H1 (cell line): ENCODE results near the gene DICER1. TPM values are rescaled to one million over a fixed set of nuclear protein-coding genes. Genes with fewer than 3 reads are reported as not detected.

ENCODE experiments used
- CTCF ChIA-PET: fragments of 300-600 bp; sonication (Branson Sonifier 250); formaldehyde crosslinking; loops from one replicate; lab custom pipeline; 2021; ENCODE audit not compliant: partially characterized antibody; lab: Charles Lee
- POLR2A ChIA-PET: fragments of 300-600 bp; sonication (Branson Sonifier 250); formaldehyde crosslinking; loops from one replicate; lab custom pipeline; 2021; ENCODE audit warnings: inconsistent platforms; ENCODE audit not compliant: partially characterized antibody; lab: Charles Lee
- DNase-seq, 2 experiments: peaks; one replicate each; pipeline versions ENCODE4 v3.0.0 to v3.0.0-alpha.2; 2010 to 2022; ENCODE audit warnings: low spot score in 2 of 2, low read depth in 1 of 2, mixed read lengths in 1 of 2
- FAIRE-seq: peaks from 2 replicates; lab custom pipeline; 2011; peaks lifted over from hg19 to GRCh38; lab: Jason Lieb, UNC
- H2AFZ ChIP-seq: 2 replicates; pipeline ENCODE4 v1.8.1; 2012; ENCODE audit warnings: low read length, inconsistent platforms
- H2AK5ac ChIP-seq: 2 replicates; pipeline ENCODE4 v1.6.1; 2013; ENCODE audit warnings: low read depth, low read length
- H2BK120ac ChIP-seq: replicated peaks from 2 replicates; pipeline ENCODE3; 2013; ENCODE audit warnings: low read depth, low read length, inconsistent platforms
- H2BK12ac ChIP-seq: 2 replicates; pipeline ENCODE4 v1.6.1; 2013; ENCODE audit warnings: low read depth, low read length
- H2BK15ac ChIP-seq: 2 replicates; pipeline ENCODE4 v1.6.1; 2013; ENCODE audit warnings: low read length
- H2BK20ac ChIP-seq: 2 replicates; pipeline ENCODE4 v1.6.1; 2013; ENCODE audit warnings: low read length
- H2BK5ac ChIP-seq: 2 replicates; pipeline ENCODE4 v1.6.1; 2013; ENCODE audit warnings: low read depth, low read length
- H3K14ac ChIP-seq: 2 replicates; pipeline ENCODE4 v1.6.1; 2013; ENCODE audit warnings: inconsistent platforms; ENCODE audit not compliant: insufficient read length
- H3K18ac ChIP-seq: 2 replicates; pipeline ENCODE4 v1.6.1; 2013; ENCODE audit warnings: low read length; ENCODE audit errors: extremely low read depth
- H3K23ac ChIP-seq: 2 replicates; pipeline ENCODE4 v1.6.1; 2013; ENCODE audit warnings: inconsistent platforms; ENCODE audit not compliant: insufficient read length
- H3K23me2 ChIP-seq: 2 replicates; pipeline ENCODE4 v1.6.1; 2013; ENCODE audit warnings: low read depth, low read length
- H3K27ac ChIP-seq: 2 replicates; pipeline ENCODE4 v1.6.1; 2011; ENCODE audit warnings: low read depth, low read length, inconsistent platforms
- H3K27me3 ChIP-seq, 4 experiments: replicated peaks in 1 of 4; 1 replicate in 1 of 4; 2 replicates in 3 of 4; pipeline versions ENCODE4 v1.6.1 to v1.8.1; 2011 to 2013; ENCODE audit warnings: low read length in 3 of 4, mild to moderate bottlenecking in 3 of 4, inconsistent platforms in 2 of 4, mixed read lengths in 2 of 4, moderate library complexity in 1 of 4; ENCODE audit not compliant: control insufficient read depth in 3 of 4, insufficient read depth in 3 of 4; ENCODE audit errors: extremely low read depth in 1 of 4
- H3K36me3 ChIP-seq, 4 experiments: 2 replicates each; pipeline versions ENCODE4 v1.6.1 to v1.8.1; 2011 to 2013; ENCODE audit warnings: mild to moderate bottlenecking in 4 of 4, low read length in 3 of 4, moderate library complexity in 2 of 4, control low read depth in 1 of 4, inconsistent platforms in 1 of 4; ENCODE audit not compliant: insufficient read depth in 4 of 4, control insufficient read depth in 2 of 4
- H3K4ac ChIP-seq: replicated peaks from 2 replicates; pipeline ENCODE3; 2013; ENCODE audit warnings: low read length, low read depth, mixed read lengths, inconsistent platforms; ENCODE audit not compliant: insufficient read length
- H3K4me1 ChIP-seq, 4 experiments: replicated peaks in 1 of 4; 1 replicate in 1 of 4; 2 replicates in 3 of 4; pipeline versions ENCODE4 v1.6.1 to v1.8.1; 2011 to 2013; ENCODE audit warnings: low read length in 3 of 4, inconsistent platforms in 2 of 4, mixed read lengths in 1 of 4; ENCODE audit not compliant: insufficient read depth in 4 of 4, control insufficient read depth in 3 of 4
- H3K4me2 ChIP-seq, 2 experiments: 2 replicates each; pipeline versions ENCODE4 v1.6.1 to v1.8.1; 2011 to 2013; ENCODE audit warnings: low read depth in 2 of 2, low read length in 2 of 2, control low read depth in 1 of 2, inconsistent platforms in 1 of 2, mild to moderate bottlenecking in 1 of 2; ENCODE audit not compliant: insufficient read depth in 1 of 2
- H3K4me3 ChIP-seq, 4 experiments: fragments of 200-600, 300-600 bp in 1 of 4; sonication (generic), shearing (Covaris generic), sonication (Bioruptor Twin) in 1 of 4; 2 replicates each; pipeline versions ENCODE4 v1.5.1 to v1.8.1; 2011 to 2016; ENCODE audit warnings: low read length in 4 of 4, low read depth in 3 of 4, control low read depth in 2 of 4, inconsistent platforms in 2 of 4, mild to moderate bottlenecking in 2 of 4, mixed read lengths in 1 of 4, moderate library complexity in 1 of 4; ENCODE audit not compliant: insufficient read depth in 2 of 4; ENCODE audit errors: extremely low read depth in 1 of 4
- H3K56ac ChIP-seq: replicated peaks from 2 replicates; pipeline ENCODE3; 2013; ENCODE audit warnings: low read depth, mild to moderate bottlenecking, mixed read lengths, low read length, inconsistent platforms; ENCODE audit not compliant: insufficient read length
- H3K79me1 ChIP-seq: 2 replicates; pipeline ENCODE4 v1.6.1; 2013; ENCODE audit warnings: low read depth, low read length, control low read depth
- H3K79me2 ChIP-seq, 2 experiments: 2 replicates each; pipeline versions ENCODE4 v1.6.1 to v1.8.1; 2012 to 2013; ENCODE audit warnings: low read length in 2 of 2, mild to moderate bottlenecking in 2 of 2, inconsistent platforms in 1 of 2; ENCODE audit not compliant: insufficient read depth in 2 of 2, control insufficient read depth in 1 of 2
- H3K9ac ChIP-seq, 4 experiments: replicated peaks in 1 of 4; 1 replicate in 1 of 4; 2 replicates in 3 of 4; pipeline versions ENCODE4 v1.6.1 to v1.8.1; 2011 to 2013; ENCODE audit warnings: low read depth in 3 of 4, low read length in 3 of 4, control low read depth in 2 of 4, mild to moderate bottlenecking in 2 of 4, moderate library complexity in 2 of 4, inconsistent platforms in 1 of 4; ENCODE audit errors: extremely low read depth in 1 of 4
- H3K9me3 ChIP-seq, 2 experiments: 2 replicates each; pipeline versions ENCODE4 v1.6.1 to v1.8.1; 2012 to 2013; ENCODE audit warnings: mild to moderate bottlenecking in 2 of 2, moderate library complexity in 2 of 2, control low read depth in 1 of 2, inconsistent platforms in 1 of 2, low read depth in 1 of 2, low read length in 1 of 2, mixed read lengths in 1 of 2; ENCODE audit not compliant: insufficient read depth in 2 of 2
- H4K20me1 ChIP-seq, 2 experiments: replicated peaks in 1 of 2; 2 replicates each; pipeline versions ENCODE3 to v1.8.1; 2011 to 2013; ENCODE audit warnings: inconsistent platforms in 2 of 2, low read length in 2 of 2, mild to moderate bottlenecking in 1 of 2; ENCODE audit not compliant: insufficient read depth in 2 of 2, control insufficient read depth in 1 of 2
- H4K5ac ChIP-seq: 2 replicates; pipeline ENCODE4 v1.6.1; 2013; ENCODE audit warnings: low read length, low read depth, mixed read lengths, inconsistent platforms; ENCODE audit not compliant: insufficient read length
- H4K8ac ChIP-seq: 2 replicates; pipeline ENCODE4 v1.8.0; 2013; ENCODE audit warnings: mild to moderate bottlenecking, moderate library complexity, low read length, inconsistent platforms; ENCODE audit not compliant: insufficient read depth; ENCODE audit errors: extremely low read depth
- H4K91ac ChIP-seq: replicated peaks from 2 replicates; pipeline ENCODE3; 2013; ENCODE audit warnings: low read length, mixed read lengths, inconsistent platforms; ENCODE audit not compliant: insufficient read length
- EP300 ChIP-seq, 2 experiments: IDR thresholded peaks; 1 replicate in 1 of 2; 2 replicates in 1 of 2; pipeline ENCODE4 v1.6.1; 2011 to 2012; ENCODE audit warnings: low read depth in 2 of 2, low read length in 2 of 2, mild to moderate bottlenecking in 2 of 2, borderline replicate concordance in 1 of 2, inconsistent platforms in 1 of 2, moderate library complexity in 1 of 2
- FOSL1 ChIP-seq: IDR thresholded peaks from 2 replicates; pipeline ENCODE4 v1.6.1; 2011; ENCODE audit warnings: mild to moderate bottlenecking, low read depth, low read length, moderate library complexity; ENCODE audit not compliant: insufficient read depth
- MAFK ChIP-seq: IDR thresholded peaks from 2 replicates; pipeline ENCODE4 v1.6.1; 2012; ENCODE audit warnings: low read depth, mild to moderate bottlenecking, improper control_type of control experiment, low read length
- RAD21 ChIP-seq, 2 experiments: IDR thresholded peaks in 1 of 2; conservative IDR thresholded peaks in 1 of 2; 2 replicates each; pipeline ENCODE4 v1.6.1; 2011; ENCODE audit warnings: low read depth in 2 of 2, low read length in 2 of 2, improper control_type of control experiment in 1 of 2, inconsistent platforms in 1 of 2, mild to moderate bottlenecking in 1 of 2, moderate library complexity in 1 of 2
- WGBS, 2 experiments: shearing (Covaris generic) in 1 of 2; methylation state at CpG; one replicate each; pipeline versions ENCODE4 v1.1.6 to v1.1.7; 2013 to 2015; ENCODE audit warnings: low lambda C conversion rate in 2 of 2, mixed read lengths in 2 of 2, inconsistent platforms in 1 of 2, low coverage in 1 of 2, missing lambda C conversion rate in 1 of 2; ENCODE audit not compliant: insufficient replicate concordance in 2 of 2, insufficient coverage in 1 of 2, insufficient read length in 1 of 2; ENCODE audit errors: extremely low coverage in 1 of 2, missing lambda C conversion rate in 1 of 2; 5-methylcytosine and 5-hydroxymethylcytosine counted together
- polyA plus RNA-seq, 7 experiments: library from polyadenylated mRNA; depleted of rRNA in 3 of 7; stranded (reverse) in 5 of 7; unstranded in 2 of 7; fragments of >200 nt in 5 of 7; fragments of 200-250 nt in 2 of 7; gene quantifications; 1 replicate in 5 of 7; 2 replicates in 1 of 7; 4 replicates in 1 of 7; pipeline versions ENCODE4 v1.2.1 to v1.2.3, GENCODE V29; 2011 to 2013; ENCODE audit warnings: missing spikeins in 2 of 7, mixed read lengths in 2 of 7
- total RNA-seq: library from RNA; stranded (reverse); fragmentation: NEBNext Ultra II Directional; extraction: Animal tissue kit (Norgen Biotek cat#: 25700); gene quantifications from 2 replicates; pipeline ENCODE4 v1.2.1, GENCODE V29; 2021

Gene DICER1
- total and polyA plus RNA-seq, 2 of the 8 experiments (the other 6 are each of a cell fraction or from before 2014, with no cell fraction given) = 11.9 to 61.8 TPM

DNA sequence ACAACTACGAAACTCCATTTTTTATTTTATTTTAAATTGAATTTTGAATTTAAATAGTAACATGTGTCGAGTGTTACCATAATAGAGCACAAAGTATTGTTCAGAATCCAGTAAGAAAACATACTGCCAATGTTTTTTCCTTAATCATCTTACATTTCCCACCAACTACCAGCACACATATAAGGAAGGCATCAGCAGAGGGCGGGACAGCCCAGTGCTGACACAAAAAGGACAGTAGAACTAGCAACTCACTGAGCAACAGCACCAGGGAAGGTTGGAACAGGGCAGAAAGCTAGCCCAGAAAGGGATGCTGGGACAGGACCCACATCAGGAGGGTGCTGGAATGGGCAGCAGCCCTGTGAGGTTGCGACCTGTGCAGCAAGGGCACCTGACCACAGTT is 43.9 kb downstream of the DICER1 start:
- Histone ChIP-seq H4K20me1 (peaks cover 0 to 2% of the 10 kb centered on the region in 2 experiments), H3K56ac (no peak overlapping the region), H2AFZ (no peak overlapping the region), H2BK120ac (no peak overlapping the region), H3K18ac (no peak overlapping the region), H3K27ac (no peak overlapping the region), H3K4me1 (peaks cover 0 to 5% (median 3%) of the 10 kb centered on the region in 4 experiments; a peak in 2 of 7 replicates), H3K9ac (no peak overlapping the region), H3K23ac (no peak overlapping the region), H2BK20ac (no peak overlapping the region), H3K4me3 (no peak overlapping the region), H3K4me2 (no peak overlapping the region), H3K79me2 (no peaks in the 10 kb centered on the region), H3K27me3 (peaks cover 0 to 1% (median 0%) of the 10 kb centered on the region in 4 experiments; a peak in 1 of 7 replicates), H4K8ac (no peak overlapping the region), H2BK15ac (no peak overlapping the region), H3K4ac (no peak overlapping the region), H3K36me3 (peaks cover 3 to 52% (median 22%) of the 10 kb centered on the region in 4 experiments), H4K91ac (no peak overlapping the region), H3K23me2 (no peaks in the 10 kb centered on the region), H2BK12ac (no peak overlapping the region), H3K9me3 (no peaks in the 10 kb centered on the region), H3K79me1 (0 out of 2 replicates have a peak, but pooled peaks cover 2% of the 10 kb centered on the region), H4K5ac (no peak overlapping the region), H3K14ac (no peak overlapping the region), H2BK5ac (no peak overlapping the region), H2AK5ac (no peak overlapping the region)
- ChIA-PET CTCF (no interaction called here), POLR2A (no interaction called here)
- FAIRE-seq (no peak), DNase-seq (no peak)
- 86% methylated on average over 4 of the region's 4 CpGs; no CpG with 5 or more reads in 1 of the 2 experiments for WGBS, 2 experiments
- peak in 1 of 2 experiments; percentile 6; a peak in 1 of 4 replicates for TF ChIP-seq RAD21 (IDR thresholded peaks at IDR 0.05 in 1 of 2, conservative IDR thresholded peaks at IDR 0.05 in 1 of 2; ENCODE audit: low read depth in 2 of 2, low read length in 2 of 2)
- TF ChIP-seq EP300 (IDR thresholded peaks at IDR 0.05; ENCODE audit: borderline replicate concordance in 1 of 2, low read depth in 2 of 2, low read length in 2 of 2) = no peak
- TF ChIP-seq MAFK = no peak
- TF ChIP-seq FOSL1 = no peak
